DMS 273 (cell line): ENCODE data around the gene SORL1.
A peak's percentile ranks its signal among the peaks of the same experiment; 100 is the strongest.
"Not testable (repeated sequence)": the region's sequence is repeated elsewhere in the genome, so short reads cannot be mapped to it uniquely, and the experiment has no call there.

Experiments
- DNase-seq: peaks from one replicate; lab custom pipeline; 2025; ENCODE audit not compliant: unreplicated experiment; lab: John Stamatoyannopoulos, UW

Gene SORL1

GRCh38 chr11:121451986-121452608 lies at the start of gene SORL1:
TSS of gene SORL1 (plus strand) at chr11:121452314. CDS start at chr11:121452332, 18 bp downstream.
- DNase-seq, result peak; percentile 85

- no peak for DNase-seq
Measured at GRCh38 chr11:121405646-121406045, 46.5 kb upstream of the SORL1 start.

- no peak for DNase-seq
Measured at GRCh38 chr11:121406291-121406690, 45.8 kb upstream of the SORL1 start.

DNA sequence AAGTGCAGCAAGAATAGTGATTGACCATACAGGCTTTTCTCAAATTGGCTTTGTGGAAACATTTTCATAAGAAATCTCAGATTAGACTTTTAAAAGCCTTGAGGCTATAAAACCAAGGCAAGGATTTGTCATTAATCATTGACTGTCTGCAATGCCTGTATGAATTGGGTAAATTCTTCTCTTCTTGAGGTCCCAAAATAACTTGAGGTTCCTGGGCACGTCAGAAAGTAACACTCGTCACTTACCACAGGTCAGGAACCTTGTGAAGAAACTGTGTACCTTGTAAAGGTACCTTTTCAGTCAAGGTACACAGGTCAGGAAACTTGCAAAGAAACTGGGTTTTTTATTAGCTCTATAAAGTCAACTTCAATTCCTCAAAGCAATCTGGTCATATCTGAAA lies 43.3 kb upstream of the SORL1 start:
- DNase-seq, result no peak

GRCh38 chr11:121410041-121410440 lies 42.1 kb upstream of the SORL1 start:
- not testable (repeated sequence) for DNase-seq

GRCh38 chr11:121411330-121411729 lies 40.8 kb upstream of the SORL1 start:
- not testable (repeated sequence) for DNase-seq

DNA sequence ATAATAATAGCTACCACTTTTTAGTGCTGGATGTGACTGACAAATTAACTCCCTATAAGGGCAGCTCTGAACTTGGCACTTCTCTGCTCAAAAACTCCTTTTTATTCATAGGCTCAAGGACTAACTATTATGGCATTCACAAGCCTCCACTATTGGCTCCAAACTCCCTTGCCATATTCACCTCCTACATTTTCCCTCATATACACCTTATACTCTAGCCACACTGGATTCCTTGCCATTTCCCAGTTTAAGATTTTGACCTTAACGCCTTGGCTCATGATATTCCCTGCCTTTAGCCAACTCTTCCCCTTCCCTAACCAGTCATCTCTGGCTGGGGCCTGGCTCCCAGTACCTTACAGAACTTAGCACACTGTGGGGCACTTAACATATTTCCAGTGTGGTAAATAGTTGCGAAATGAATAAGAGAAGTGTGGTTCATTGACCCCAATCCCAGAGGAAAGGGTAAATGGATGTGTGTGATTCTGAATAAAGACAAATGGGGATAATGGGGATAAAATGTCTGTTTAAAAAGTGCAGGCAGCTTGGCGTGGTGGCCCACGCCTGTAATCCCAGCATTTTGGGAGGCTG lies 40.0 kb upstream of the SORL1 start:
- no peak for DNase-seq

DNA sequence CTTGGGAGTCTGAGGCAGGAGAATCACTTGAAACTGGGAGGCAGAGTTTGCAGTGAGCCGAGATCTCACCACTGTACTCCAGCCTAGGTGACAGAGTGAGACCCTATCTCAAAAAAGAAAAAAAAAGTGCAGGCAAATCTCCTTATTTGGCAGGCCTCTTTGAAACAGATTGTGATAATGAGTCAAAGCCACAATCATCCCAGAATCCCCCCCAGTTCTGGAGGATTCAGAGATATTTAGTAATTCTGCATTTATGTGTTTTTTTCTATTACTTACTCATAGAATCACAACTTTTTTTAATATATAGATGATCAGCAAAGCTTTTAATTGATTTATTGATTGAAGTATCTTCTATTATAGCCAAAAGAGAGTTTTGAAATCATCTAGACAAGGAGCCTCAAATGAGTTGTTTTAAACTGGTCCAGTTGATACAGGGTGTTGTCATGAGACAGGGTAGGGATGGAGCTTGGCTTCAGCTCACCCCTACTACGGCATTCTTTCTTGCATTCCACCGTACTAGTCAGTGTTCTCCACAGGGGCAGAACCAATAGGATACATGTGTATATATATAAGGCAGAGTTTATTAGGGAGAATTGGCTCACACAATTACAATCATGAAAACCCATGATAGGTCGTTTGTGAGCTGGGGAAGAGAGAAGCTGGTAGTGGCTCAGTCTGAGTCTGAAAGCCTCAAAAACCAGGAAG lies 39.3 kb upstream of the SORL1 start:
- DNase-seq, result no peak

GRCh38 chr11:121414141-121414913 lies 37.8 kb upstream of the SORL1 start:
- DNase-seq, result no peak

- DNase-seq, result peak; percentile 12
Measured at GRCh38 chr11:121415856-121416255, 36.3 kb upstream of the SORL1 start.

- DNase-seq, result peak; percentile 69
Measured at GRCh38 chr11:121417055-121417551, 35.0 kb upstream of the SORL1 start.

DNA sequence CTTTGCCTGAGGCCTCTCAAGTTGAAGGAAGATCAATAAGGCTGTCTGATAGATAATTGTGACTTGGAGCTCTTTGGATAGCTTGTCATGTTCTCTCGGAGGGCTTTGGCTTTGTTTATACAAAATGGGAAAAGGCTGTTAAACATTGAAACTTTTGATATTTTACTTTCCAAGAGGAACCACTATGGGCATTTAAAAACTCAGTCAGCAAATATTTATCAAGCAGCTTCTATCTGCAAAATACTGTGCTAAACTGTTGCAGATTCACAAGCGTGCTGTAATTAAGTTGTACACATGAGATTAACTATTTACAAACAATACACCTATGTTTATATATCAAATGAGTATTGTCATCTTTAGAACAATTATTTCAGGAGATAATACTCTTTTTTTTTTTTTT lies 34.5 kb upstream of the SORL1 start:
- DNase-seq, result no peak

- peak; percentile 58 for DNase-seq
Measured at GRCh38 chr11:121418625-121419114, 33.4 kb upstream of the SORL1 start.

DNA sequence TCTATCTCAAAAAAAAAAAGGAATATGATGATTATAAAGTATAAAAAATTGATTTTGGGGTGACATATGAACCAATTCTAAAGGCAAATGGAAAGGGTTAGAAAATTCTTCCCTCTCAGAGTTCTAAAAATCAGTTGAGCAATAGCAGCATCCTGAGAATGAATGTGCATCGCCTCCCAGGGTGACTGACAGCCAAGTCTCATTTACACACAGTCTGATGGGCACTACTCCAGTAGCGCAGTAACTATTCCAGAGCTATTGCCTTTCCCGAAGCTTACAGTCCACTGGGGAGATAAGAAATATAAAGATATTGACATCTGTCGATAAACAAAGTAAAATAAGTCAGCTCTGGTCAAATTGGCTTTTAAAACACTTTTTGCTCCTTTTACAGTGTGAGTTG lies 32.3 kb upstream of the SORL1 start:
- no peak for DNase-seq

- DNase-seq, result no peak
Measured at GRCh38 chr11:121420398-121420797, 31.7 kb upstream of the SORL1 start.

DNA sequence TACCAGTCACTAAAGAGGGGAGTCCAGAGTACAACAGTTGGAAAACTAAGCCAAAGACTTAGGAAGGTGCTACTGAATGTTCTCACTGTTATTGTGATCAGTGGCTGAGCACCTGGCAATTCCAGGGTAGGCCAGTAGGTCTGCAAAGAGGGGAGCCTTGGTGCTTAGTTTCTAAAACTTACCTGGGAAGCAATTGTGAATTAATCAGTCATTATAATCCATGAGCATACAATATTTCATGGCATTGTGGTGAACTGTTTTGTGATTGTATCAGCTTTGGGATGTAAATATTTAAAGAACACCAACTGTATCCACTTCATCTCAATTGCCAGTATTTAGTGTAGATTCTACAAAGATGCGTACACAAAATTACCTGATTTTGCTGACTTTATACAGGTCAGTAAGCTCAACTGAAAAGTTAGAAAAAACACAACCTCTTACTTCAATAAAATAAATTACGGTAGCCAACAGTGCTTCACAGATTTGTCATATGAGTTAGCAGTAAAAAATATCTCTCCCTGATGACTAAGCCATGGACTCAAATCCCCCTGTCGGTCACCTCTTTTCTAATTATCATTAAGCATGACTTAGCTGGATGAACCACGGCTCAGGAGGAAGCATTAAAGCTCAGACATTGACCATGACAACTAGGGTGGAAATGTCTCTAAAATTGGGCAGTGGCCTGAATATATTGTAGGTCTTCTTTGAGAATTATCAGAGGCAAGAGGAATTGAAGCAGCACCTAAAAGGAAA lies 30.8 kb upstream of the SORL1 start:
- DNase-seq, result no peak

- no peak for DNase-seq
Measured at GRCh38 chr11:121422675-121423074, 29.4 kb upstream of the SORL1 start.

DNA sequence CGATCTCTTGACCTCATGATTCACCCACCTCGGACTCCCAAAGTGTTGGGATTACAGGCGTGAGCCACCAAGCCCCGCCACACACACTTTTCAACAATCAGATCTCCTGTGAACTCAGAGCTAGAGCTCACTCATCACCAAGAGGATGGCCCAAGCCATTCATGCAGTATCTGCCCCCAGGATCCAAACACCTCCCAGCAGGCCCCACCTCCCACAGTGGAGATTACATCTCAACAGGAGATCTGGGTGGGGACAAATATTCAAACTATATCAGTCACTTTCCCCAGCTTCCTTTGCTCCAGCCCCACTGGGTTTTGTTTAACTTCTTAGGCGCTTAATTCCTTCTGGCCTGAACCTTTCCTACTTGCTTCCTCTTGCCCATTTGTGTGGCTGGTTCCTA lies 26.3 kb upstream of the SORL1 start:
- DNase-seq, result no peak

GRCh38 chr11:121426476-121427399 lies 25.4 kb upstream of the SORL1 start:
- DNase-seq, result peak; percentile 70

DNA sequence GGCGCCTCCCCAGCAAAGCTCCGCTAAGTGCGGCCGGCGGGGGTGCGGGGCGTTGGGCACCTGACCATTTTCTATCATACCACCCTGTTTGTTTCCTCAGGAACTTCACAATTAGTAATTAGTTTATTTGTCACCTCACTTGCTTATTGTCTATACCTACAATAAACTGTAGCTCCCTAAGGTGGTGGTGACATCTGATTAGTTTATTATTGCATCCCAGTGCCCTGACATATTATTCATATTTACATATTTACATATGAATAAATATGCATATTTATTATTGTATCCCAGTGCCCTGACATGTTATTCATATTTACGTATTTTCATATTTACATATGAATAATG lies 24.7 kb upstream of the SORL1 start:
- DNase-seq, result no peak
